GM23248 (cell line): Measurements from ENCODE around the gene CDH16.

ENCODE experiments used
- EZH2 ChIP-seq: fragments of 200-600 bp; sonication (generic); IDR thresholded peaks from 2 replicates; pipeline ENCODE4 v1.6.1; 2018; ENCODE audit warnings: antibody characterized with exemption, mild to moderate bottlenecking; ENCODE audit not compliant: insufficient read depth, poor library complexity, severe bottlenecking
- EZH2phosphoT487 ChIP-seq: fragments of 200-600 bp; sonication (generic); IDR thresholded peaks from 2 replicates; pipeline ENCODE4 v1.6.1; 2018; ENCODE audit warnings: antibody characterized with exemption, moderate library complexity, mild to moderate bottlenecking, low read depth; ENCODE audit not compliant: insufficient read depth

DNA sequence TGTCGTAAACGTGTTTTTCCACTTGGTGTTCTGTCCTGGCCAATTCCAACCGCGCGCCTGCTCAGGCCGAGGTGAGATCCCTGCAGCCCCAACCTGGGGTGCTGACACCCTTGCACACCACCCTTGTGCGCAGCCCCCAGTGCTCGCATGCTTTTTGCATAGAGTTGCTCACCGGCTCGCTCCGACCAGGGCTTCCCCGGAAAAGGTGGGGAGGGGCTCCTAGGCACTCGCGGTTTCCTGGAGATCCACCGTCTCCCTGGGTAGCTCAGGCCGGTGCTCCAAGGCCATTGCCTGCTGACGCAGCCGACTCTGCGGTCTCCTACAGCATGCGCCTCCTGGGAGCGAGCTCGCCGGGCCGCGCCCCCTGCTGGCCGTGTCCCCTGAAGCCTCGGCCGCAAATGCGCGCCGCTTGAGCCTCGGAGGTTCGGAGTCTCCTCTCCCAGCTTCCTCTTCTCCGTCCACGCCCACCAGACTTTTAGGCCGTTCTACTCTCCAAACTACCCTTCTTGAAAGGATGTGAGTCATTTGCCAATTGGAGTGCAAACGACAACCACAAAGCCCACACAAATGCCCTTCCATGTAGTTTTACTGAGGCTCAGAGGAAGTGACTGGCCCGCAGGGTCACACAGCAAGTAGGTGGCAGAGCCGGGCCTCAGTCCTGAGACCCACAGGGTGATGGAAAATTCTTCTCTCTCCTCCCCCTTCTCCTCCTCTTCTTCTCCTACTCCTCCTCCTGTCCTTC, 45.6 kb downstream of the CDH16 start:
- no peak for TF ChIP-seq EZH2
- TF ChIP-seq EZH2phosphoT487: no peak
